Breast epithelium (tissue), 3 donors: ENCODE data around the gene INHA.
A peak's percentile ranks its signal among the peaks of the same experiment; 100 is the strongest.

Source experiments
- CTCF ChIP-seq, 3 donors: fragments of 450-650 bp; IDR thresholded peaks; one replicate each; pipeline ENCODE4 v1.5.1; 2016 to 2017; ENCODE audit warnings: antibody characterized with exemption in 3 of 3, mild to moderate bottlenecking in 3 of 3, moderate library complexity in 3 of 3
- POLR2A ChIP-seq: fragments of 450-650 bp; IDR thresholded peaks from one replicate; pipeline ENCODE4 v1.6.1; 2016; ENCODE audit warnings: antibody characterized with exemption, mild to moderate bottlenecking, moderate library complexity

- peak; percentile 84 to 99 (median 98) for TF ChIP-seq CTCF (IDR thresholded peaks at IDR 0.05)
- TF ChIP-seq POLR2A, result no peak
These were observed 41.8 kb upstream of the INHA start for GRCh38 chr2:219530048-219530963.
